Keratinocyte (primary cell): ENCODE data around the gene COG5.

Experiments
- CTCF ChIP-seq, 3 experiments: IDR thresholded peaks in 1 of 3; conservative IDR thresholded peaks in 1 of 3; optimal IDR thresholded peaks in 1 of 3; 2 replicates in 2 of 3; 3 replicates in 1 of 3; pipeline versions ENCODE3 to v1.5.1; 2011; ENCODE audit warnings: low read length in 3 of 3, mild to moderate bottlenecking in 3 of 3, moderate library complexity in 2 of 3, control low read depth in 1 of 3, inconsistent platforms in 1 of 3; ENCODE audit not compliant: insufficient read depth in 2 of 3; ENCODE audit errors: extremely low read depth in 1 of 3
- EZH2 ChIP-seq: IDR thresholded peaks from one replicate; pipeline ENCODE4 v1.6.1; 2012; ENCODE audit warnings: inconsistent platforms, mild to moderate bottlenecking, low read length, moderate library complexity

DNA sequence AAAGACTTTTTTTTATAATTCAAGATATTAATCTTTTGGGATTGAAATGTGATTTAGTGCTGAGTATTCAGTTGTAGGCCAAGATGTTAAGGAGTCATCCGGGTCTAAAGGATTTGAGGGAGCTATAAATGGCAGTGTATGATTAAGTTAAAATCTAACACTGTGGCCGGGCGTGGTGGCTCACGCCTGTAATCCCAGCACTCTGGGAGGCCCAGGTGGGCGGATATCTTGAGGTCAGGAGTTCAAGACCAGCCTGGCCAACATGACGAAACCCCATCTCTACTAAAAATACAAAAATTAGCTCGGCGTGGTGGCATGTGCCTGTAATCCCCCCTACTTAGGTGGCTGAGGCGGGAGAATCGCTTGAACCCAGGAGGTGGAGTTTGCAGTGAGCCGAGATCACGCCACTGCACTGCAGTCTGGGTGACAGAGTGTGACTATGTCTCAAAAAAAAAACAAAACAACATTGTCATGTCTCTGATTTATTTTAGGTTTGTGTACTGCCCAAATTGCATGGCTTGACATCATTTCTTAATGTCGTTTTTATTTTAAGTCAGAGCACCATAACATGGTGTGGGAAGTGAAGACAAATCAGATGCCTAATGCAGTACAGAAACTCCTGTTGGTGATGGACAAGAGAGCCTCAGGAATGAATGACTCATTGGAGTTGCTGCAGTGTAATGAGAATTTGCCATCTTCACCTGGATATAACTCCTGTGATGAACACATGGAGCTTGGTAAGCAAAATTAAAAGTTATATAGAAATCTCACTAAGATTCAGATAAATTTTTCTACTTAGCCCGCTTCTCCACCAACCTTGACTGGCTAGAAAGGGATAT is 384.2 kb downstream of the COG5 start:
- TF ChIP-seq CTCF (optimal IDR thresholded peaks at IDR 0.05 in 1 of 3, IDR thresholded peaks at IDR 0.05 in 1 of 3, conservative IDR thresholded peaks at IDR 0.05 in 1 of 3; ENCODE audit: extremely low read depth in 1 of 3, insufficient read depth in 2 of 3, low read length in 3 of 3) (no peak), EZH2 (no peak)
